NCI-H2029 (cell line): Measurements from ENCODE around the gene TAGLN2.
"Not testable (repeated sequence)": the region's sequence is repeated elsewhere in the genome, so short reads cannot be mapped to it uniquely, and the experiment has no call there.

Experiments
- DNase-seq: peaks from one replicate; lab custom pipeline; 2025; lab: John Stamatoyannopoulos, UW

The TAGLN2 gene

DNA sequence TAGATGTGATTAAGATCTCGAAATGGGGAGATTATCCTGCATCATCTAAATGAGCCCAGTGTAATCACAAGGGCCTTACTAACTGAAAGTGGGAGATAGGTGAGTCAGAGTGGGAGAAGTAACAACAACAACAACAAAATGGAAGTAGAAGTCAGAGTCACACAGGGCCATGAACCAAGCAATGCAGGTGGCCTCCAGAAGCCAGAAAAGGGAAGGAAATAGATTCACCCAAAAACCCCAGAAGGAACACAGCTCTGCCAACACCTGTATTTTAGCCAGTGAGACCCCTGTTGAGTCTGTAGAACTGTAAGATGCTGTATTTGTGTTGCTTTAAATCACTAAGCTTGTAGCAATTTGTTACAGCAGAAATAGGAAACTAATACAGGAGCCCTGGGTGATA is 4.1 kb downstream of the TAGLN2 start:
- DNase-seq, result no peak

DNA sequence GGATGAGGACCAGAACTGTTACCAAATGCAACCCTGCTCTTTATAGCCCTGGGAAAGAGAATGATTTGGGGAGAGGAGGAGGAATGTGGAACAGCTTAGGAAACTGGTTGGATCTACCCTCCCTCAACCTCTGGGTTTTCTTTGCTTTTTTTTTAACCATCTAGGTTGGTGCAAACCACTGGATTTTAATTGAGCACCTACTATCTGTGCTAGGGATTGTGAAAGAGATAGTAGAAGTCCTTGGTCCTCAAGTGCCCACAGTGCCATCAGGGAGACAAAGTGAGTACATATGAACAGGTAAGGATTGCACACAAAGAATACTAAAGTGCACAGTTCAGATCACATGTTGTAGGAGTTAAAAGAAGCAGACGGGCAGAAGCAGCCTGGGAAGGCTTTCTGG is 4.7 kb downstream of the TAGLN2 start:
- DNase-seq, result no peak

DNA sequence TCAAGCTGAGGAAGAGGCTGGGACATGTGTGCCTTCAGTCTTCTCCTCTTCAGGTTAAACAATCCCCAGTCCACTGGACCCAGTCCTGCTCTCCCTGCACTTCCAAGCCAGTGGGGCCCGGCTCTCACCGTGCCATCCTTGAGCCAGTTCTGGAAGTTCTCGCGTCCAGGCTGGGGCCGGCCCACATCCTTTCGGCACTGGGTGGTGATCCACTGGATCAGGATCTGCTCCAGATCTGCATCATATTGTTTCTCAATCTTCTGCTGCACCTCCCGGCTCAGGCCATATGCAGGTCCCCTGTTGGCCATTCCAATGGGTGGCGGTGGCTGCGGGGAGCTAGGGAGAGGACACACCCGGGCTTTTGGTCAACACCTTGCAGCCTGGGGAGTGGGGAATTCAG is 5.1 kb downstream of the TAGLN2 start:
- DNase-seq, result no peak

DNA sequence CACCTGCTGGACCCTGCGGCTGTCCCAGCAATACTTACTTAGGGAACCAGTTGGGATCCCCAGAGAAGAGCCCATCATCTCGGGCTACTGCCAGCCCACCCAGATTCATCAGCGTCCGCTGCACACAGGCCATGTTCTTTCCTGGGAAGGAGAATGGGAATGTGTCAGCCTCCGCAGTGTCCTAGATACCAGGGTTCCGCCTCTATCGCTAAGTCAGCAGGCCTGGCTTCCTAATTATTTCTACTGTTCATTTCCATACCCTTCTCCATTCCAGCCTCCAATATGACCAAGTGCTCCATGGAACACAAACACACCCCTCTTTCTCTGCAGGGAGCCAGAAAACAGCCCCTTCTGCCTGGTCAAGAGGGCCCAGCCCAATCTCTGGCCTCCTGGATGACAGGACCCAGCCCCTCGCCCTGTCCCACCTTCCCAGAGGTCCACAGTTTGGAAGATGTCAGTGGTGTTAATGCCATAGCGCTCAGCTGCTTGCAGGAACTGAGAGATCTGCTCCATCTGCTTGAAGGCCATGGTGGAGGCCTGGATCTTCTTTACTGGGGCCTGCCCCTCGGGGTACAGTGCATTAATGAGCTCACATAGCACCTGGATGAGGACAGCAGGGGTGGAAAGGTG is 6.0 kb downstream of the TAGLN2 start:
- no peak for DNase-seq

DNA sequence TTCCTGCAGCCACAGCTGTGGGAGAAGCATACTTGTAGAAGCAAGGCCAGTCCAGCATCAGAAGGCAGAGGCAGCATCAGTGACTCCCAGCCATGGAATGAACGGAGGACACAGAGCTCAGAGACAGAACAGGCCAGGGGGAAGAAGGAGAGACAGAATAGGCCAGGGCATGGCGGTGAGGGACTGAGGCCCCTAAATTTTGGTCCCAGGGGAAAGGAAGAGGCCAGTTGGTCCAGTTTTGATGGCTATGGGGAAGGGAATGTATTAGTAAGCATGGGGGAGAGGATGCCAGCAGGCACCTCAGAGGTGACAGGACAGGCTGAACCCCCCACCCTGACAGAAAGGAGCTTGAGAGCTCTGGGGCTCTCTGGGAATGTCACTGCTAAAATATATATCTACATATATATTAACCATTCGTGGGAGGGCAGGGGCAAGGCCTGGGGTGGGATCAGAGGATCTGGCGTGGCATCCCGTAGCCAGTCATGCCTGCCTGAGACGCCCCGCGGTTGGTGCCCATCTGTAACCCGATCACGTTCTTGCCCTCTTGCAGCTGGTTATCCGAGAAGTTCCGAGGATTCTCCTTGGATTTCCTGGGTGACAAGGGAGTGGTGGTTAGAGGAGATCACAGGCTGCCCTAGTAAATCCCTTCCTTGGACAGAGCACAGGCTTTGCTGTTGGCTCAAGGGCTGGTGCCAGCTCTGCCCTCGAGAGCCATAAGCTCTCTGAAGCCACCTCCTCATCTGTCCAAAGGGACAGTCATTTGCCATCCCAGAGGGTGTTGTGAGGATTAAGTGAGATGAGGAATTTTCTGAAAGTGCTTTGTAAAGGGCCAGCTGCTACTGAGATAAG is 6.7 kb downstream of the TAGLN2 start:
- DNase-seq, result no peak

DNA sequence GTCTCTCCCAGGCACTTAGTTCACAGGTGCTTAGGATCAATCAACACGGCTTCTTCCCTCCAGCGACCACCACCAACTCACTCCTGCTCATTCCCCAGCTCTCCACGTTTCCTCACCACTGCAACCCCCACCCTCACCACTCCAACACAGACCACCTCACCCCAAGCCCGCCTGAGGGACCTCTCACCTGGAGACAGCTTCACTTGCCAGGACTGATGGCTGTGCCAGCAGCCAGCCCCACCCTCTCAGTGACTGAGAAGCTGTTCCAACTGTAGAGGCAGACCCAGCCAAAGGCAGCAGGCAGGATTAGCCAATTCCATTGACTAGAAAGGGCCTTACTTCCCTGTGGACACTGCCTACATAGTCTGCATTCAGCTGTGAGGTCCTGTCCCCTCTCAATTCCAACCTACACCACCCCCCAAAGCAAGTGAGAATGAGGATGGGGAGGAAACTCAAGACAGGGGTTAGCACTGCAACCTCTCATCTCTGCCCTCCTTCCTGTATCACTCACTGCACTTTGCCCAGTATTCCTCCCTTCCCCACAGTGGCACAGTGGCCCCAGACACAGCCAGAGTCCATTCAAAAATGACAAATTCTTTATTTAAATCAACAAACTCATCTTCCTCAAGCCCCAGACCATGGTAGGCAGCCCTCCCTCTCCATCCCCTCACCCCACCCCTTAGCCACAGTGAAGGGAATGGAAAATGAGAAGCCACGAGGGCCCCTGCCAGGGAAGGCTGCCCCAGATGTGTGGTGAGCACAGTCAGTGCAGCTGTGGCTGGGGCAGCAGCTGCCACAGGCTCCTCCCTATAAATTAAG is 7.6 kb downstream of the TAGLN2 start:
- DNase-seq, result no peak

DNA sequence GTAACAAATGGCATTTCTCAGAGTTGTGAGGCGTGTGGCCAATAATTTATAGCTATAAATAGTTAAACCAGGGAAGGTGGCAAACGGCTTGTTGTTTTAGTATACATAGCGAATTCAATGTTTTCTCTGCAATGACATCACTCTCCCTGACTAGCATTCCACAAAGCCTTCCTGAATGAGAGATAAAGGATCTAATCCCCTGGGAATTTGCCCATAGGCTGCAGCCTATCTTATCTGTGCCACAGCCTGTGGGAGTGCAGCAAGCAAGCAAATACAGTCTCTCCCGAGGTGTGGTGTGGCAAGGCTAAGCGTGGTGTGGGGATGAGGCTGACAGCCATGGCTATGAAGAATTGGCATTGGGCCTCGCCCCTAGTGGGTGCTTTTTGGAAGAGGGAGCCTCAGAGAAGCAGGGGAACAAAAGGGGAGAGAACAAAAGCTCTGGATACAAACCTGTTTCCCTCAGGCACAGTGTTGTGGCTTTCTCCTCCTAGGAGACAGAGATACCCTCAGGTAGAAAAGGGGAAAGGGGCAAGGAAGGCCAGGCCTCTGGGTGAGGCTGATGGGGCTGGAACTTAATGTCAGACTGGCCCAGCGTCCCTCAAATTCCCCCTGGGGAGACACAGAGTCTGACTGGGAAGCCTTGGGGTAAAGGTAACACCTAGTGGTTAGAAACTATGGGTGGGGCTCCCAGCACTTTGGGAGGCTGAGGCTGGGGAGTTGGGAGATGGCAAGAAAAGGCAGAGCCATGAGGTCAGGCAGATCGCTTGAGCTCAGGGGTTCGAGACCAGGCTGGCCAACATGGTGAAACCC is 8.9 kb downstream of the TAGLN2 start:
- DNase-seq, result peak; percentile 32

DNA sequence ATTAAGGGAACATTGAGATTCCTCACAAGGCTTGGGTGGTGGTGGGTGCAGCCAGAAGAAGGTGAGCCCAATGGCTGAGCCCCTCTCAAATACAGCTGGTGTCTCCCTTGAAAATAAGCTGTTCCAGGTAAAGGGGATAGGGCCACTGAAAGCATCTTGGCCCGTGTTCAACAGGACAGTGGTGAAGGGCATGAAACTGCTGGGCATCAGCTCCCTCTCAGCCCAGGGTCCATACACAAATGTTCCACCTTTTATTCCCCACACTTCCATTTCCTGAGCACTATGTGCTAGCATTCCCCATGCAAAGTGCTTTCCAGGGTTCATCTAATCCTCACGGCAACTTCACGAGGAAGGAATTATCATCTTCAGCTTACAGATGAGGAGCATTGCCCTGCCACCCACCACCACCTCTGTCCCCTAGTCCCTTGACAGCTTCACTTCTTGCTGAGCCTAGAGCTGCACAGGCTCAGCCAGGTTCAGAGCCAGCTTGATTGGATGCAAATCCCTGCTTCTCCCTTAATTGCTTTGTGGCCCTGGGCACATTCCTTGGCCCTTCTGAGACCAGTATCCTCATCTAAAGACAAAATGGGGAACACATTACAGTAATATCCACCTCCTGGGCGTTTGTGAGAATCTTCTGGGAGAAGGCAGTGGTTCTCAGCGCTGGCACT is 9.6 kb downstream of the TAGLN2 start:
- no peak for DNase-seq

DNA sequence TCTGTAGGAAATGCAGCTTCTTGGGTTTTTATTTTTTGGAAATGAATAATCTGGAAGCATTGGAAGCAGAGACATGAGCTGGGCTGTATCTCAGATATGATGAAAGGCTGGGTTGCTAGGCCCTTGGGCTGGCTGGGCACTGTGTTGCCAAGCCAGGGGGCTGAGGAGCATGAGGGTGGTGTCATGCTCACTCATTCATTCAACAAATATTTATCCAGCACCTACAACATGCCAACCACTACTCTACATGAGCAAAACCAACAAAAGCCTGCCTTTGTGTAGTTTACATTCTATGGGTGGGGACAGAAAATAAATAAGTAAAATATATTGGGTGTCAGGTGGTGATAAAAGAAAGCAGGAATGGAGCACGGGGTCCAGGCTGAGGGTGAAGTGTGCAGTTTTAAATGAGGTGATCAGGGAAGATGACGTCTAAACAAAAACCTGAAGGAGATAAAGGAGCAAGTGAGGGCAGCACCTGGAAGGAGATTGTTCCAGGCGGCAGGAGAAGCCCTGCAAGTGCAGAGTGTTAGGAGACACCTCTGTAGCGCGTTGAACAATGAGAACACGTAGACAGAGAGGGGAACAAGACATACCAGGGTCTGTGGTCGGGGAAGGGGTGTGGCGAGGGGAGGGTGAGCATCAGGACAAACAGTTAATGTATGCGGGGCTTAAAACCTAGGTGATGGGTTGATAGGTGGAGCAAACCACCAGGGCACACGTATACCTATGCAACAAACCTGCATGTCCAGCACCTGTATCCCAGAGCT is 10.9 kb downstream of the TAGLN2 start:
- DNase-seq, result peak; percentile 83

DNA sequence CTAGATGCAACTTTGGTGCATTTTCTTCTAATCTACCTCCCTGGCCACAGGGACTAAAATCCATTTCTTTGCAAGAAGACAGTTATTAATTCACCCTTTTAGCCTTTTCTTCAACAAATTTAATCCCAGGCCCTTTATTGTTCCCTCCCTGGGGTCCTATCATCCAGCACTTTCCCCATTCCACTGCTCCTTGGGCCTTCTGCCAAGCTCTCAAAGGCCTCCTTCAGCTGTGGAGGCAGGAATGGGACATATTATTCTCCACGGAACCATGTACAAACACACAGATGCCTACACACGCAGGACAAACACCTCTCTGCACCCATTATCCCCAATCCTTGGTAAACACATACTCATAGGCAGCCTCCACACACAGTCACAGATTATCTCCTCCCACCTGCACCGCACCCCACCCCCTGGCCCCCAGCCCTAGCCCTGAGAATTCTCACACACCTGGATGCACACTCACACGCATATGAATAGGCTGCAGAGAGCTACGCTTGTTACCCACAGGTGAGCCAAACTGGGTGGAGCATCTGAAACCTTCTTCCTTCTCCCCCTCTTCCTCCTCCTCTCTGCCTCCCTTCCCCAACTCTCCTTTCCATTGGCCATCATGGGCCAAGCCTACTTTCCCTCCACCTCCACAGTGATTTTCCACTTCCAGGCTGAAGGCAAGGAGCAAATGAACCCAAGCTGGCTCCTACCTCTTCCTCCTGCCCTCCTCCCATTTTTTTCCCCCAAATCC is 11.7 kb downstream of the TAGLN2 start:
- DNase-seq, result peak; percentile 57

DNA sequence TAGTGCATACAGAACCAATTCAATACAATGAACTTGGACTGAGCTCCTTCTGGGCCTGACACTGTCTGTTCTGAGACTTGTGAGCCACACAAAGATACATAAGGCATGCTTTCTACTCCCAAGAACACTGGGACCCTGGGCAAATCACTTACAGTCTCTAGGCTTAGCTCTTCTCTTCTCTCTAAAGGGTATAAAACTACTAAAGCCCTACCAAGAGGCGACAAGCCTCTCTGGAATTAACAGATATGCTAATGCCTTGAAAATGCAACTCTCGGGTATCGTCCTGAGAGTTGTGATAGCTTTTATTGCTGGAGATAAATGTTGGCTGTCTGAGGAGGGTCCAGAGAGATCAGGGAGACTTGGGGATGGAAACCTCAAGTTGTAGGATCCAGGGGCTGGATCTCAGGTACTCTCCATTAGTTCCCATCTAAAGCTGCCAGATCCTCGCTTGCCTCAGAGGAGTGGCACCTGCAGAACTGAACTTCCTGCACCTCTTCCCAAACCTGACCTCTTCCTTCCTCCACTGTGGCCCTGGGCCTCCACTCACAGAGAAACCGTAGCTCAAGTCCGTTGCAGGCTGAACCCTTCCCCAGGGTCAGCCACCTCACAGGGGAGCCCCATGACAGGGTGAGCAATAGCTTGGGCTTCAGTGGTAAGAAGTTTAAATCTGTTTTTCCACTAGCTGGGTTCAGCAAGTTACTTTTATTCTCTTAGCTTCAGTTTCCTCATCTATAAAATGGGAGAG is 13.8 kb downstream of the TAGLN2 start:
- no peak for DNase-seq

DNA sequence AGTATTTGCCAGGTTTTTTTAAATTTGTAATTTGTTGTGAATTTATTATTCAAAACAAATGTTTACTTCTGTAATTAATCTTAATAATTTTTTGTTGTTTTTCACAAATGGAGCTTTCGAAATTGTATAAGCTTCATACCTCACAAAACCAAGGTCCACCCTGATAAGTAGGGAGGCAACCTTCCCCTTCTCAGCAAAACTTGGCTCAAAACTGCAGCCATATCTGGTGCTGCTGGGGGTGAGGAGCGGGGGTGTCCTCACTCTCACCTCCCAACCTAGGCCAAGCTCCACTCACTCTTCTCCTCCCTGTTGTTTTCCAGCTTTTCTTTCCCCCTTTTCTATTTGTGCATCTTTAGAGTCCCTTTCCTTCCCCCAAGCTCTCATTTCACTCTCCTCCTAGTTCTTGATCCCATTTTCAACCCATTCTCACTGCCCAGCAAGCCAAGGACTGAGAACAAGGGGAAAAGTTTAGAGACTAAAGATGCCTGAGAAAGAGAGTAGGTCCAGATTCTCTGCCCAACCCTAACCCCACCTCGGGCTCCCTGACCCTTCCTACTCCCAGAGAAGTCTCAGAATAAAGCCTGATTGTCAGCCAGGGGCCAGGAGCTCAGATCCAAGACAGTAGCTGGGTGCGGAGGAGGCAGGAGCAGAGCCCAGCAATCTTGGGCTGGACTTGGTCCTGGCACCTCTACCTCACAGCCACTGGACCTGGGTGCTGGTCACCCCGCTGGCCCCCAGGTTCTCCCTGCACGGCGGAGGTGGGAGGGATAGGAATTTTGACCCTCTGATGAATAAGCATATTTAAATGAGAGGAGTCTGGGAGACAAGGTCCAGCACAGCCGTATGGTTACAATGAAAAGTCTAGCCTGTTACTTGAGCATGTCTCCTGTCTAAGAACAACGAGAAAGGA is 17.0 kb downstream of the TAGLN2 start:
- no peak for DNase-seq

DNA sequence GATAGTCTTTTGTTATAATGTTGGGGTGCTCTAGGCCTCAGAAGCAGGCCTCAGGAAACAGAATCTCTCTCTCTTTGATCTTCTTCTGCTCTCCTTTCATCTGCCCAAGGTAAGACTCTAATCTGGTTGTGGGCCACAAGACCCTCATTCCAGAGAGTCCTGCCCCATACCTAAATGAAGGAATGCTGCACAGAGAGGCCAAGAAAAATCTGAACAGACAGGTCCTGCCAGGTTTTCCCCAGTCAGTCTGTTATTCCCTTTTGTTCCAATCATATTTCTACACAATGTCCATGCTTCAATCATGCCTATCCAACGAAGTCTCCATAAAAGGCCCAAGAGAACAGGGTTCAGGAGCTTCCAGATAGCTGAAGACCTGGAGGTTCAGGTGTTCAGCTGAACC is 18.3 kb downstream of the TAGLN2 start:
- no peak for DNase-seq

DNA sequence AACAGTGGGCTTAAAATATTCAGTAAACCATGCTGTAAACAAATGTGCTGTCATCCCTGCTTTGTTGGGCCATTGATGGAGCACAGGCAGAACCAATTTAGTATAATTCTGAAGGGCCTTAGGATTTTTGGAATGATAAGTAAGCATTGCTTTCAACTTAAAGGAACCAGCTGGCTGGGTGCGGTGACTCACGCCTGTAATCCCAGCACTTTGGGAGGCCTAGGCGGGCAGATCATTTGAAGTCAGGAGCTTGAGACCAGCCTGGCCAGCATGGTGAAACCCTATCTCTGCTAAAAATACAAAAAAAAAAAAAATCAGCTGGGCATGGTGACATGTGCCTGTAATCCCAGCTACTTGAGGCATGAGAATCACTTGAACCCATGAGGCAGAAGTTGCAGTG is 21.3 kb downstream of the TAGLN2 start:
- not testable (repeated sequence) for DNase-seq

DNA sequence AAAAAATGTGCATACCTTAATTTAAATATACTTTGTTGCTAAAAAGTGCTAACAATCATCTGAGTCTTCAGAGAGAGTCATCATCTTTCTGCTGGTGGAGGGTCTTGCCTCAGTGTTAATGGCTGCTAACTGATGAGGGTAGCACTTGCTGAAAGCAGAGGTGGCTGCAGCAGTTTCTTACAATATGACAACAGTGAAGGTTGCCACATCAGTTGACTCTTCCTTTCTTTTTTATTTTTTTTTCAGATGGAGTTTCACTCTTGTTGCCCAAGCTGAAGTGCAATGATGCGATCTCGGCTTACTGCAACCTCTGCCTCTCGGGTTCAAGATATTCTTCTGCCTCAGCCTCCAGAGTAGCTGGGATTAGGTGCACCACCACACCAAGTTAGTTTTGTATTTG is 22.8 kb downstream of the TAGLN2 start:
- DNase-seq, result no peak

DNA sequence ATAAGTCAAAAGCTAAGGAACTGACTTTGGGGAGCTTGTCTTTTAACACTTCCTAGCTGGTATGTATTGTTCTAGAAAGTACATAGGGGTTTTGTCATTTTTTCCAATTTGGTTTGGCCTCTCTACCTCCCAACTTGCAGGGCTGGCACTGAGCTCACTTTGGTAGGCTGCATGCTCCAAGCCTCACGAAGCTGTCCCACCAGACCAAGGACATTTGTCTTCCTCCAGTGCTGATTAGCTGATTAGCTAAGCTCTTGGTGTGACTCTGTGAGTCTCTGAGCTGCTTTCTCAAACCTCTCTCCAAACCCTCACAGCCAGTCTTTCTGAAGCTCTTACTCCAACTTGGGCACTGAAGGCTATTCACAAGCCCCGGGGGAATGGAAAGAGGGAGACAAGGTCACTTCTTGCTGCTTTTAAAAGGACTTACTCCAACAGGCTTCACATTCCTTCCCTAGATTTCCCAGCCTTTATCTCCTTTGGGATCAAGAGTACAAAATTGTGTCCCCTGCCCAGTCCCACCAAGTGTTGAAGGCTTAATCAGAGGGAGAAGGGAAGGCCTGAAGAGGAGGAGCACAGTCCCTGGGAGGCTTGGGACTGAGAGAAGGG is 24.4 kb downstream of the TAGLN2 start:
- DNase-seq, result no peak

DNA sequence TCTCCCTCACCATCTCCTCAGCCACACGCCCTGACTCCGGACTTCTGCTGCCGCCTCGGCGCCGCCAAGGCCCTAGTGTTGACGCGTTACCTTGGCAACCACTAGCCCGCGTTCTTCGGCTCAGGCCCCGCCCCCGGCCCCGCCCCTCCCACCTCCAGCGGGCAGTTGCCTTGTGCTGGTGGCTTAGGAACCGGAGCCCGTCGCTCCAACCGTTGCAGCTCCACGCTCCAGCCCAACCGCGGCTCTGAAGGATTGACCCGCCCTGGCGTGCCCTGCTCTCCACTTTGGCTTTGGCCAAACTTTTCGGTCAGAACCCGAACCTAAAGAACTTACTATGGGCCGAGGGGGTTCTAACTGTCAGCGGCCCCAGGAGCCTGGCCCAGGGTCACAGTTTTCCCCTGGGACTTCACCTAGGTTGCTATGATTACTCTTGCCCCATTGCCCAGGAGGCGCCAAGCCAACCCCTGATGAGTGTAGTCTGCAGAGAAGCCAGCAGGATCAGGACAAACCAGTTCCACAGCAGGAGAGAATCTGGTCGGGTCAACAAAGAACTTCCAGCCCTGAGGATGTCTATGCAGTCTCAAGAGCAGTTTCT is 25.1 kb downstream of the TAGLN2 start, which contains the start of gene CFAP45:
Gene CFAP45, minus strand, starts transcription at position 80 of the 595 bp plus-strand sequence. Its CDS starts 67 bp downstream, at position 13.
- peak; percentile 90 for DNase-seq
